Osteocyte (in vitro differentiated cells): ENCODE measurements around the gene STUM. TPM values are rescaled to one million over a fixed set of nuclear protein-coding genes. Genes with fewer than 3 reads are reported as not detected.

ENCODE experiments used
- DNase-seq: peaks from one replicate; pipeline ENCODE4 v3.0.0; 2021; ENCODE audit warnings: mixed read lengths; ENCODE audit not compliant: unreplicated experiment; ENCODE audit errors: extremely low spot score
- H3K27ac Mint-ChIP-seq: one replicate; pipeline ENCODE4 v1.8.0; 2021; ENCODE audit warnings: mild to moderate bottlenecking, mixed read lengths; ENCODE audit not compliant: unreplicated experiment
- H3K27me3 Mint-ChIP-seq: one replicate; pipeline ENCODE4 v1.8.0; 2021; ENCODE audit warnings: mixed read lengths; ENCODE audit not compliant: unreplicated experiment
- H3K36me3 Mint-ChIP-seq: one replicate; pipeline ENCODE4 v1.8.0; 2021; ENCODE audit warnings: mixed read lengths; ENCODE audit not compliant: unreplicated experiment
- H3K4me1 Mint-ChIP-seq: one replicate; pipeline ENCODE4 v1.8.0; 2021; ENCODE audit warnings: mixed read lengths; ENCODE audit not compliant: unreplicated experiment
- H3K4me3 Mint-ChIP-seq: one replicate; pipeline ENCODE4 v1.8.0; 2021; ENCODE audit warnings: mild to moderate bottlenecking, moderate library complexity, mixed read lengths; ENCODE audit not compliant: unreplicated experiment
- H3K9me3 Mint-ChIP-seq: one replicate; pipeline ENCODE4 v1.8.0; 2021; ENCODE audit warnings: mixed read lengths; ENCODE audit not compliant: unreplicated experiment
- total RNA-seq: library from RNA; stranded (reverse); gene quantifications from 2 replicates; pipeline ENCODE4 v1.2.1, GENCODE V29; 2021
- TF ChIP-seq, protein P1 (sequence below): fragments of 200-600 bp; sonication (generic); IDR thresholded peaks from 2 replicates; pipeline ENCODE4 v1.5.0; 2021; ENCODE audit warnings: antibody characterized with exemption, mild to moderate bottlenecking, moderate library complexity

The STUM gene
- total RNA-seq, 1 donor from 2014 or later: 0.35 TPM

DNA sequence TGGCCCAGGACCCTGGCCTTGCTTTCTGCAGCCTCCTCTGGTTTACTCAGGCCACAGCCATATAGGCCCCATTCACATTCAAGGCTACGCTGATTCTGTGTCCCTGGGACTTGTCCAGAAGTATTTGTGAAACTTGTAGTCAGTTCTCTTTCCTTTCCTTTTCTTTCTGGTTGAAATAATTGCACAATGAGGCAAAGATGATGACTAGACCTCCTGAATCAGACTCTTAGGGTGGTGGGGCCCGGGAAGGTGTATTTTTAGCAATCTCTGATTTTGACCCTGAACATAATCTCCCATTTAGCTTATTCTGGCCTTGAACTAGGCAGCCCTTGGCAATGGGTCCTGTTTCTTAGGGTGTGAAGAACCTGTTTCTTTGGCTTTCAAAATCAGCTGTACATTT lies 39.9 kb downstream of the STUM start:
- no peaks in the 10 kb centered on the region for H3K4me1 Mint-ChIP-seq
- H3K27me3 Mint-ChIP-seq: peaks cover 32% of the 10 kb centered on the region
- H3K36me3 Mint-ChIP-seq: no peaks in the 10 kb centered on the region
- H3K9me3 Mint-ChIP-seq: no peaks in the 10 kb centered on the region
- TF ChIP-seq, protein P1, sequence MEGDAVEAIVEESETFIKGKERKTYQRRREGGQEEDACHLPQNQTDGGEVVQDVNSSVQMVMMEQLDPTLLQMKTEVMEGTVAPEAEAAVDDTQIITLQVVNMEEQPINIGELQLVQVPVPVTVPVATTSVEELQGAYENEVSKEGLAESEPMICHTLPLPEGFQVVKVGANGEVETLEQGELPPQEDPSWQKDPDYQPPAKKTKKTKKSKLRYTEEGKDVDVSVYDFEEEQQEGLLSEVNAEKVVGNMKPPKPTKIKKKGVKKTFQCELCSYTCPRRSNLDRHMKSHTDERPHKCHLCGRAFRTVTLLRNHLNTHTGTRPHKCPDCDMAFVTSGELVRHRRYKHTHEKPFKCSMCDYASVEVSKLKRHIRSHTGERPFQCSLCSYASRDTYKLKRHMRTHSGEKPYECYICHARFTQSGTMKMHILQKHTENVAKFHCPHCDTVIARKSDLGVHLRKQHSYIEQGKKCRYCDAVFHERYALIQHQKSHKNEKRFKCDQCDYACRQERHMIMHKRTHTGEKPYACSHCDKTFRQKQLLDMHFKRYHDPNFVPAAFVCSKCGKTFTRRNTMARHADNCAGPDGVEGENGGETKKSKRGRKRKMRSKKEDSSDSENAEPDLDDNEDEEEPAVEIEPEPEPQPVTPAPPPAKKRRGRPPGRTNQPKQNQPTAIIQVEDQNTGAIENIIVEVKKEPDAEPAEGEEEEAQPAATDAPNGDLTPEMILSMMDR: no peak
- H3K4me3 Mint-ChIP-seq: no peak overlapping the region
- DNase-seq: no peak
- no peak overlapping the region for H3K27ac Mint-ChIP-seq

DNA sequence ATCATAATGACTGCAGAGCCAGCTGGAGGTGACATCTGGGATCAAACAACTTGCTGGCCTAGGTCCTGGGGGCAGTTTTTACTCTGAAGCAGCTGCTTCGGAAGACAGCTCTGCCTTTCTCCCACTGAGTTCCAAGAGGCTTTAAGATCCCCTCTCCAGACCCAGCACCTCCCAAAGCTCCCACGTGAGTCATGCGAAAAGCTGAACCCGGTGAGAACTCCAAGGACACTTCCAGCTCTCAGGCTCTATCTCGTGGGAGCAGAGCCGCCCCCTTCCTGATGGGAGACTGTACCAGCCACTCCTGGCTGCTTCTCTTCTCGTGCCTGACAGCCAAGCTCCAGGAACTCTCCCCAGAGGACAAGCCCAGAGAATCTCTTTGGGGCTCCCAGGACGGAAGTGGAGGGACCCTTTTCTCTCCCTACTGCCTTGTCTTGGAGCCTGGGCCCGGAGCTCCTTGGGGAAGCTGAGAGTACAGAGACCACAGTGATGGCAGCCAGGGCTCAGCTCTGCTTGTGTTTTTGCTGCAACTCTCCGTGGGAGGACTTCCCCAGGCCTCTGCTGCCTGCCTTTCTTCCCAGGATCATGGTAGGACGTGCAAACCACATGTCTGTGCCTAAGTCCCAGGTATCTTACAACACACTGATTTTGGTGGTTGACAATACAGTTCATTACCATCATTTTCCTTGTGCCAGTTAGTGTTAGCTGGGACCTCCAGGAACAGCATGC lies 40.6 kb downstream of the STUM start:
- H3K9me3 Mint-ChIP-seq: no peaks in the 10 kb centered on the region
- H3K27ac Mint-ChIP-seq: no peak overlapping the region
- H3K4me1 Mint-ChIP-seq: no peaks in the 10 kb centered on the region
- no peaks in the 10 kb centered on the region for H3K36me3 Mint-ChIP-seq
- no peak for DNase-seq
- TF ChIP-seq, protein P1: no peak
- H3K27me3 Mint-ChIP-seq: peaks cover 34% of the 10 kb centered on the region
- H3K4me3 Mint-ChIP-seq: no peak overlapping the region

DNA sequence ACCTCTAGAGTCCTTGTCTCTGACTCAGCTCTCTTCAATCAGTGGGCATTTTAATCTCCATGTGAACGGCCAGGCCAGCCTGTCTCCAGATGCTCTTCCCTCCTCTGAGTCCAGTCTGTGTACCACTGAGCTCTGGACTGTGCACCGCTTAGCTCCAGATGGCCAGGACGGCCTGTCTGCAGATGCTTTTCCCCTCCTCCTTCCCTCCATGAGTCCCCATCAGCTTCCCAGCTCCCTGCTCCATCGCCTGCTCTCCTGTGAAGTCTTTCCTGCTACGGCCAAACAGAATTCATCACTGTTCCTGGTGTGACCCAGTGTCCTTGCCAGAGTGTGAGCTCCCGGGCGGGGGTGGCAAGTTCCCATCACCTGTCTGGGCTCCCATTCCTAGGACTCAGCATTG lies 42.0 kb downstream of the STUM start:
- H3K27ac Mint-ChIP-seq: no peak overlapping the region
- DNase-seq: no peak

DNA sequence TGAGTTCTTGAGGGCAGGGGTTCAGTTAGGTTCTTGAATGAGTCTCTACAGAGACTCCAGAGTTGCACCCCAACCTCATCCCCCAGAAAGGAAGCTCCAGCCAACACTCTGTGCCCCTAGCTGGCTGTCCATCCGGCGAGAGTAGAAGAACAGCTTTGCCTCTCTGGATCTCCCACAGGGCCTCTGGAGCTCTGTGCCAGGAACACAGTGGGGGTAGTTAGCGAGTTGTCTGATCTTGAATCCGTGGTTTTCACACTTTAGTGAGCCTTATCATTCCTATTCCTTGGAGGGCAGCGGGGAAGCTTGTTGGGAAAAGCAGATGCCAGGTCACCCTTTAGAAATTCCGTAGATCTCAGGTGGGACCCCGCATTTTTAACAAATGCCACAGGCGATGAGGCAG lies 45.0 kb downstream of the STUM start:
- DNase-seq: no peak
- H3K36me3 Mint-ChIP-seq: no peaks in the 10 kb centered on the region
- no peak overlapping the region for H3K4me3 Mint-ChIP-seq
- peaks cover 7% of the 10 kb centered on the region for H3K9me3 Mint-ChIP-seq
- peaks cover 4% of the 10 kb centered on the region for H3K4me1 Mint-ChIP-seq
- H3K27me3 Mint-ChIP-seq: peaks cover 39% of the 10 kb centered on the region
- TF ChIP-seq, protein P1: no peak
- no peak overlapping the region for H3K27ac Mint-ChIP-seq

More for the DNA sequence above, 42.0 kb downstream of the STUM start:
- no peak overlapping the region for H3K4me3 Mint-ChIP-seq
- H3K36me3 Mint-ChIP-seq: no peaks in the 10 kb centered on the region
- peaks cover 34% of the 10 kb centered on the region for H3K27me3 Mint-ChIP-seq
- H3K4me1 Mint-ChIP-seq: no peaks in the 10 kb centered on the region
- peaks cover 4% of the 10 kb centered on the region for H3K9me3 Mint-ChIP-seq
- TF ChIP-seq, protein P1: no peak

DNA sequence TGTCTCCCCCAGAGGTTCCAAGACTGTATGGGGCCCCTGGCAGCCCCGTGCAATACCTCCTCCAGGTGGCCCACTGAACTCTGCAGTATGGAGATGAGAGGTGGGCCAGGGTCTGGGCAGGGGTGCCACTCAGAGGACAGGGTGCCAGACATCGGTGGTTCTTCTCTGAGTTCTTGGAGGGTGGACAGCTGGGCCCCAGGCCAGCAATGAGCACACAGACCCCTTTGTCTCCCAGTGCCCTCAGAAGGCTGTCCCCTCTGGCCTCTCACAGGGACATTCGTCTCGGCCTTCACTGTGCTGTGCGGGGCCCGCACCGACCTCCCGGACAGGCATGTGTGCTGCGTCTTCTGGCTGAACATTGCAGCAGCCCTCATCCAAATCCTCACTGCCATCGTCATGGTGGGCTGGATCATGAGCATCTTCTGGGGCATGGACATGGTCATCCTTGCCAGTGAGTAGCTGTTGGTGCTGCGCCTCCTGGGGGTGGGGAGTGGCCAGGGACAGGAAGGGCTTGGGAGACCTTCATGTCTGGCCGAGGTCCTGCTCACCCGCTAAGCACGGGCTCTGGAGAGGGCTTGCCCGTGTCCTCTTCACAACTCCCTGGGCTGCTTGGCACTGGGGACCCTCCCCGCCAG lies 48.1 kb downstream of the STUM start:
- no peak overlapping the region for H3K27ac Mint-ChIP-seq
- peaks cover 41% of the 10 kb centered on the region for H3K27me3 Mint-ChIP-seq

More for the DNA sequence above, 48.1 kb downstream of the STUM start:
- Mint-ChIP-seq H3K4me3 (no peak overlapping the region), H3K4me1 (peaks cover 6% of the 10 kb centered on the region), H3K9me3 (peaks cover 7% of the 10 kb centered on the region), H3K36me3 (no peaks in the 10 kb centered on the region)
- TF ChIP-seq, protein P1: no peak
- no peak for DNase-seq
